BLaER1 (cell line): ENCODE results near the gene SERINC5.

Source experiments
- H3K27ac ChIP-seq: shearing (Covaris generic); formaldehyde crosslinking; 2 replicates; pipeline ENCODE4 v1.8.1; 2022
- H3K27me3 ChIP-seq: shearing (Covaris generic); formaldehyde crosslinking; 2 replicates; pipeline ENCODE4 v1.8.1; 2022
- H3K36me3 ChIP-seq: shearing (Covaris generic); formaldehyde crosslinking; 2 replicates; pipeline ENCODE4 v1.8.1; 2022
- H3K4me1 ChIP-seq: shearing (Covaris generic); formaldehyde crosslinking; 2 replicates; pipeline ENCODE4 v1.8.1; 2022
- H3K4me2 ChIP-seq: shearing (Covaris generic); formaldehyde crosslinking; 2 replicates; pipeline ENCODE4 v1.8.1; 2022
- H3K4me3 ChIP-seq: shearing (Covaris generic); formaldehyde crosslinking; 2 replicates; pipeline ENCODE4 v1.8.1; 2022
- H3K9ac ChIP-seq: shearing (Covaris generic); formaldehyde crosslinking; 2 replicates; pipeline ENCODE4 v1.8.1; 2022
- H3K9me3 ChIP-seq: shearing (Covaris generic); formaldehyde crosslinking; 2 replicates; pipeline ENCODE4 v1.8.1; 2022
- H4K20me1 ChIP-seq: shearing (Covaris generic); formaldehyde crosslinking; 2 replicates; pipeline ENCODE4 v1.8.1; 2022
- Cebpa-rat ChIP-seq: shearing (Covaris generic); IDR thresholded peaks from 2 replicates; pipeline ENCODE4 v1.8.1; 2022

Gene SERINC5

GRCh38 chr5:80070338-80071056 lies 185.4 kb downstream of the SERINC5 start:
- Histone ChIP-seq H3K27me3 (no peaks in the 10 kb centered on the region), H3K9me3 (no peaks in the 10 kb centered on the region)

DNA sequence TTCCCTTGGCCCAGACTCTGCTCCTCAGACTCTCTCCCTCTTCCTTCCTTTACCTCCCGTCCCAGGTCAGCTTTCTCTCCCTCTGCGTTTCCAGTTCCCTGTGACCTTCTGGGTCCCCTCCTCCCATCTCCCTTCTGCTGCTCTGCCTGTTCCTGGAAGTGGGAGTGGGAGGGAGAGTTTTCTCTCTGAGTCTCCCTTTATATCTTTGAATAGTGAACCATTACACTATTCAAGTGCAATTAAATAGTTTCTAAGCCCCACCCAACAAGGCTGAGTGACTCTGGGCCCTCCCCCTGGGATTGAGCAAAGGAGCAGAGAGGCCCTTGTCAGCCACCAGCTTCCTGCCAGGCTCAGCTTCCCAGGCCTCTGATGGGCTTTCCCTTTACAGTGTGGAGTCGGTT lies 185.9 kb downstream of the SERINC5 start:
- Histone ChIP-seq H3K27me3 (no peaks in the 10 kb centered on the region), H3K36me3 (peaks cover 7% of the 10 kb centered on the region; the same call in 1 of the 2 replicates), H3K4me3 (peak overlapping the region; percentile 51), H3K4me1 (peaks cover 69% of the 10 kb centered on the region), H3K27ac (peak overlapping the region; percentile 88), H3K4me2 (peak overlapping the region; percentile 82), H4K20me1 (no peaks in the 10 kb centered on the region), H3K9ac (peak overlapping the region; percentile 69), H3K9me3 (no peaks in the 10 kb centered on the region)
- TF ChIP-seq Cebpa-rat: no peak

More at GRCh38 chr5:80070338-80071056, 185.4 kb downstream of the SERINC5 start:
- H3K9ac ChIP-seq: peak overlapping the region; percentile 69
- no peak for TF ChIP-seq Cebpa-rat
- H4K20me1 ChIP-seq: no peaks in the 10 kb centered on the region
- peak overlapping the region; percentile 82 for H3K4me2 ChIP-seq
- peaks cover 69% of the 10 kb centered on the region for H3K4me1 ChIP-seq
- peak overlapping the region; percentile 51 for H3K4me3 ChIP-seq
- H3K27ac ChIP-seq: peak overlapping the region; percentile 88
- peaks cover 7% of the 10 kb centered on the region; the same call in 1 of the 2 replicates for H3K36me3 ChIP-seq

GRCh38 chr5:80069251-80069800 lies 186.5 kb downstream of the SERINC5 start:
- peak overlapping the region; percentile 82 for H3K4me2 ChIP-seq
- peaks cover 68% of the 10 kb centered on the region for H3K4me1 ChIP-seq
- peak overlapping the region; percentile 69 for H3K9ac ChIP-seq
- H3K27ac ChIP-seq: peak overlapping the region; percentile 88
- H3K9me3 ChIP-seq: no peaks in the 10 kb centered on the region
- no peaks in the 10 kb centered on the region for H3K27me3 ChIP-seq
- TF ChIP-seq Cebpa-rat: no peak
- H3K4me3 ChIP-seq: peak overlapping the region; percentile 51
- H4K20me1 ChIP-seq: no peaks in the 10 kb centered on the region
- peaks cover 7% of the 10 kb centered on the region; the same call in 1 of the 2 replicates for H3K36me3 ChIP-seq

DNA sequence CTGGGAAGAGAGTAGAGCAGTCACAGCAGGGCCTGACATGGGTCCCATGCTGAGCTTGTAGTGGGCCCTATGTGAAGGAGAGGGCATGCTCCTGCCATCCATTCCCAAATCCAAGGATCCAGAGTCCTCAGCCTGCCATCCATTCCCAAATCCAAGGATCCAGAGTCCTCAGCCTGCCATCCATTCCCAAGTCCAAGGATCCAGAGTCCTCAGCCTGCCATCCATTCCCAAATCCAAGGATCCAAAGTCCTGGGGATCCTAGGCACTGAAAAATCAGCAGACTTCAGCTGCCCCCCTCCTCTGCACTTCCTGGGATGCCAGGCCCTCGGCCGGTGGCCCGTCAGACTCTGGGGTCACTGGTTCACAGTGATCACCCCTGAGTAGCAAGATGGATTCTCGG lies 187.1 kb downstream of the SERINC5 start:
- no peak for TF ChIP-seq Cebpa-rat
- Histone ChIP-seq H3K27me3 (no peaks in the 10 kb centered on the region), H3K9ac (no peak overlapping the region), H3K4me3 (no peak overlapping the region), H4K20me1 (no peaks in the 10 kb centered on the region), H3K36me3 (peaks cover 7% of the 10 kb centered on the region; the same call in 1 of the 2 replicates), H3K4me1 (peaks cover 63% of the 10 kb centered on the region), H3K4me2 (peak overlapping the region; percentile 82), H3K27ac (peak overlapping the region; percentile 88), H3K9me3 (no peaks in the 10 kb centered on the region)

DNA sequence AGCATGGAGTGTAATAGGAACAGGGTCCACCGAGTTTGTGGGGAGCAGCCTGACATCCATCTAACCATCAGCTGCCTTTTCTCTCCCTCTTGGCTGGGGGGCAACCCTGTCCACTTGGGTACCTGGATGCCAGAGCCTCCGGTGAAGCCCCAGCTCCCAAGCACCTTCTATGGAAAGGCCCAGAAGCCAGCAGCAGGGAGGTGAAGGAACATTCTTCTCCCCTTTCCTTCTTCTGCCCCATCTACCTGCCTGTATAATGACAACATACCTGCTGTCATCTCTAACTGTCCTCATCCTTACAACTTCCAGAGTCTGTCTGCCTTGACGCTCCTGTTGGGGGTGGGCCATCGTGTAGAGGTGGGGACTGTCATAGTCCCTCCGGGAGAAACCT lies 187.6 kb downstream of the SERINC5 start:
- Histone ChIP-seq H3K4me3 (no peak overlapping the region), H3K4me1 (peaks cover 62% of the 10 kb centered on the region), H3K9ac (no peak overlapping the region), H3K9me3 (no peaks in the 10 kb centered on the region), H4K20me1 (no peaks in the 10 kb centered on the region), H3K27ac (peak overlapping the region; percentile 88), H3K27me3 (no peaks in the 10 kb centered on the region), H3K4me2 (peak overlapping the region; percentile 82), H3K36me3 (peaks cover 7% of the 10 kb centered on the region; the same call in 1 of the 2 replicates)
- no peak for TF ChIP-seq Cebpa-rat

GRCh38 chr5:80067531-80068245 lies 188.2 kb downstream of the SERINC5 start:
- peaks cover 60% of the 10 kb centered on the region for H3K4me1 ChIP-seq
- H3K27me3 ChIP-seq: no peaks in the 10 kb centered on the region
- H3K9ac ChIP-seq: no peak overlapping the region
- H3K4me2 ChIP-seq: peak overlapping the region; percentile 82
- TF ChIP-seq Cebpa-rat: no peak
- peak overlapping the region; percentile 88; the same call in 1 of the 2 replicates for H3K27ac ChIP-seq
- H3K36me3 ChIP-seq: peaks cover 6% of the 10 kb centered on the region; the same call in 1 of the 2 replicates
- no peaks in the 10 kb centered on the region for H3K9me3 ChIP-seq
- H4K20me1 ChIP-seq: no peaks in the 10 kb centered on the region
- H3K4me3 ChIP-seq: no peak overlapping the region

DNA sequence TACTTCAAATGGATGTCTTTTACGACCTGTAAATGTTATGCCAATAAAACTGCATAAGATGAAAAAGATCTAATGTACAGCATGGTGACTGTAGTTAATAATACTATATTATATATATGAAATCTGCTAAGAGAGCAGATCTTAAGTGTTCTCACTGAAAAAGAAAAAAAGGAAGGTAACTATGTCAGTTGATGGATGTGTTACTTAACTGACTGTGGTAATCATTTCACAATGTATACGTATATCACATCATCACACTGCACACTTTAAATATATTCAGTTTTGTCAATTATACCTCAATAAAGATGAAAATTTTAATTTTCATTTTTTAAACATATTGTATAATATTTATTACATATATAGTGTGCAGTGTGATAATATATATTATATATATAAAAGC lies 188.8 kb downstream of the SERINC5 start:
- no peaks in the 10 kb centered on the region for H3K36me3 ChIP-seq
- no peaks in the 10 kb centered on the region for H4K20me1 ChIP-seq
- no peaks in the 10 kb centered on the region for H3K27me3 ChIP-seq
- H3K27ac ChIP-seq: no peak overlapping the region
- H3K4me2 ChIP-seq: peak overlapping the region; percentile 82; the same call in 1 of the 2 replicates
- H3K9me3 ChIP-seq: no peaks in the 10 kb centered on the region
- TF ChIP-seq Cebpa-rat: no peak
- no peak overlapping the region for H3K9ac ChIP-seq
- H3K4me3 ChIP-seq: no peak overlapping the region
- peaks cover 53% of the 10 kb centered on the region for H3K4me1 ChIP-seq

DNA sequence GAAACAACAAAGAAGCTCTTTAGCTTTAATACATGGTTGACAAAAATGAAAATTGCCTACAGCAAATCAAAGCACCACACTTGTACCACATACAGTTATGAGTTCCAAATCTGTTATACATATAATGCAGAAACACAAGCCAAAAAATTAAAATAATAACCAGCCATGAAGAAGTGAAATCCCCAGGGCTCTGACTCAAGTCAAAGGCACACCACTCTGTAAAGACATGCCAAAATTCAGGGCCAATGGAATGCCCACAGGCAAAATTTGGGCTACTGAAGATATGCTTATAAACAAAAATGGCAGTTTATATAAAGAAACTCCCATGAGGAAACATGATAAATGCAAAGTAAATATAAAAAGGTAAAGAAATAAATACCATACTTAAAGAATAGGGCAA lies 191.7 kb downstream of the SERINC5 start:
- H3K27ac ChIP-seq: no peak overlapping the region
- H3K9ac ChIP-seq: no peak overlapping the region
- H3K4me1 ChIP-seq: peaks cover 31% of the 10 kb centered on the region
- no peaks in the 10 kb centered on the region for H3K9me3 ChIP-seq
- no peak overlapping the region for H3K4me3 ChIP-seq
- no peak for TF ChIP-seq Cebpa-rat
- no peak overlapping the region for H3K4me2 ChIP-seq
- no peaks in the 10 kb centered on the region for H4K20me1 ChIP-seq
- no peaks in the 10 kb centered on the region for H3K36me3 ChIP-seq
- no peaks in the 10 kb centered on the region for H3K27me3 ChIP-seq
